ENCODE results near the gene TPCN1. TPM values are rescaled to one million over a fixed set of nuclear protein-coding genes. Genes with fewer than 3 reads are reported as not detected.

TPCN1 gene
- total and polyA plus RNA-seq, 2 of the 13 experiments (the other 11 are each of a cell fraction or from before 2014, with no cell fraction given), result 8.0 to 26.8 TPM

DNA sequence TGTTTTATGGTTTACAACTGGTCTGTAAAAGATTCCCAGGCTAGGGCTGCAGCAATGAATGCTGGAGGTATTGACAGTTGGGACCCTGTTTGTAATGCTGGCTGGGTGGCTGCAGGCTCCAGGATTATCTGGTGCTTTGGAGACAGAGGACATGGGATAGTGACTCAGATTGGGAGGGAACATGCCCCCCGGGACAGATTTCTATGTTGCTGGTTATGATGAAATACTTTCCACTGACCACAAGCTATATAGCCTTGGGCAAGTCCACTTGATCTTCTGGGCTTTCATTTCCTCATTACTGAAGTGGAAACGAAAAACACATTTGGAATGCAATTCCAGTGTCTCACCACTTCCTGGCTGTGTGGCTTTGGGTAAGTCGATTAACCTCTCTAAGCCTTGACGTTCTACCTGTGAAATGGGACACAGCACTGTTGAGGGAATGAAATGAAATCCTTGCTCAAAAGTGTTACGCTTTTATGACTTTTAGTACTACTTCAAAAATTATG lies 6.3 kb upstream of the TPCN1 start (continued):
- no peak for TF ChIP-seq MEIS1 (CRISPR knock-in tag; IDR thresholded peaks at IDR 0.05; ENCODE audit: borderline replicate concordance)
- no peak for TF ChIP-seq ZNF224 (CRISPR knock-in tag; IDR thresholded peaks at IDR 0.05)
- TF ChIP-seq ZNF484 (CRISPR knock-in tag; IDR thresholded peaks at IDR 0.05; ENCODE audit: borderline replicate concordance, low read depth), result no peak
- no peak for TF ChIP-seq CBX2 (IDR thresholded peaks at IDR 0.05; ENCODE audit: low read depth, low read length)
- TF ChIP-seq CBX2 (CRISPR knock-in tag; IDR thresholded peaks at IDR 0.05; ENCODE audit: low read depth), result no peak
- TF ChIP-seq, protein P1, sequence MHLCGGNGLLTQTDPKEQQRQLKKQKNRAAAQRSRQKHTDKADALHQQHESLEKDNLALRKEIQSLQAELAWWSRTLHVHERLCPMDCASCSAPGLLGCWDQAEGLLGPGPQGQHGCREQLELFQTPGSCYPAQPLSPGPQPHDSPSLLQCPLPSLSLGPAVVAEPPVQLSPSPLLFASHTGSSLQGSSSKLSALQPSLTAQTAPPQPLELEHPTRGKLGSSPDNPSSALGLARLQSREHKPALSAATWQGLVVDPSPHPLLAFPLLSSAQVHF (CRISPR knock-in tag; IDR thresholded peaks at IDR 0.05), result no peak
- no peak for TF ChIP-seq NONO (IDR thresholded peaks at IDR 0.05)
- no peak for TF ChIP-seq NONO (CRISPR knock-in tag; conservative IDR thresholded peaks at IDR 0.05)
- no peak for TF ChIP-seq MZF1 (CRISPR knock-in tag; IDR thresholded peaks at IDR 0.05; ENCODE audit: borderline replicate concordance)
- no peak for TF ChIP-seq MYNN (CRISPR knock-in tag; IDR thresholded peaks at IDR 0.05; ENCODE audit: low read depth)
- TF ChIP-seq NR2F6 (IDR thresholded peaks at IDR 0.05), result no peak
- no peak for TF ChIP-seq NR2F6 (CRISPR knock-in tag; IDR thresholded peaks at IDR 0.05)
- TF ChIP-seq ZNF768 (CRISPR knock-in tag; IDR thresholded peaks at IDR 0.05), result peak; percentile 89; the same call in 1 of the 2 replicates
- TF ChIP-seq, protein P2, sequence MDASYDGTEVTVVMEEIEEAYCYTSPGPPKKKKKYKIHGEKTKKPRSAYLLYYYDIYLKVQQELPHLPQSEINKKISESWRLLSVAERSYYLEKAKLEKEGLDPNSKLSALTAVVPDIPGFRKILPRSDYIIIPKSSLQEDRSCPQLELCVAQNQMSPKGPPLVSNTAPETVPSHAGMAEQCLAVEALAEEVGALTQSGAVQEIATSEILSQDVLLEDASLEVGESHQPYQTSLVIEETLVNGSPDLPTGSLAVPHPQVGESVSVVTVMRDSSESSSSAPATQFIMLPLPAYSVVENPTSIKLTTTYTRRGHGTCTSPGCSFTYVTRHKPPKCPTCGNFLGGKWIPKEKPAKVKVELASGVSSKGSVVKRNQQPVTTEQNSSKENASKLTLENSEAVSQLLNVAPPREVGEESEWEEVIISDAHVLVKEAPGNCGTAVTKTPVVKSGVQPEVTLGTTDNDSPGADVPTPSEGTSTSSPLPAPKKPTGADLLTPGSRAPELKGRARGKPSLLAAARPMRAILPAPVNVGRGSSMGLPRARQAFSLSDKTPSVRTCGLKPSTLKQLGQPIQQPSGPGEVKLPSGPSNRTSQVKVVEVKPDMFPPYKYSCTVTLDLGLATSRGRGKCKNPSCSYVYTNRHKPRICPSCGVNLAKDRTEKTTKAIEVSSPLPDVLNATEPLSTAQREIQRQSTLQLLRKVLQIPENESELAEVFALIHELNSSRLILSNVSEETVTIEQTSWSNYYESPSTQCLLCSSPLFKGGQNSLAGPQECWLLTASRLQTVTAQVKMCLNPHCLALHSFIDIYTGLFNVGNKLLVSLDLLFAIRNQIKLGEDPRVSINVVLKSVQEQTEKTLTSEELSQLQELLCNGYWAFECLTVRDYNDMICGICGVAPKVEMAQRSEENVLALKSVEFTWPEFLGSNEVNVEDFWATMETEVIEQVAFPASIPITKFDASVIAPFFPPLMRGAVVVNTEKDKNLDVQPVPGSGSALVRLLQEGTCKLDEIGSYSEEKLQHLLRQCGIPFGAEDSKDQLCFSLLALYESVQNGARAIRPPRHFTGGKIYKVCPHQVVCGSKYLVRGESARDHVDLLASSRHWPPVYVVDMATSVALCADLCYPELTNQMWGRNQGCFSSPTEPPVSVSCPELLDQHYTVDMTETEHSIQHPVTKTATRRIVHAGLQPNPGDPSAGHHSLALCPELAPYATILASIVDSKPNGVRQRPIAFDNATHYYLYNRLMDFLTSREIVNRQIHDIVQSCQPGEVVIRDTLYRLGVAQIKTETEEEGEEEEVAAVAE (CRISPR knock-in tag; IDR thresholded peaks at IDR 0.05; ENCODE audit: borderline replicate concordance), result no peak
- TF ChIP-seq ZZZ3 (CRISPR knock-in tag; IDR thresholded peaks at IDR 0.05; ENCODE audit: borderline replicate concordance), result no peak
- TF ChIP-seq ZNF572 (CRISPR knock-in tag; IDR thresholded peaks at IDR 0.05), result no peak
- TF ChIP-seq, protein P3, sequence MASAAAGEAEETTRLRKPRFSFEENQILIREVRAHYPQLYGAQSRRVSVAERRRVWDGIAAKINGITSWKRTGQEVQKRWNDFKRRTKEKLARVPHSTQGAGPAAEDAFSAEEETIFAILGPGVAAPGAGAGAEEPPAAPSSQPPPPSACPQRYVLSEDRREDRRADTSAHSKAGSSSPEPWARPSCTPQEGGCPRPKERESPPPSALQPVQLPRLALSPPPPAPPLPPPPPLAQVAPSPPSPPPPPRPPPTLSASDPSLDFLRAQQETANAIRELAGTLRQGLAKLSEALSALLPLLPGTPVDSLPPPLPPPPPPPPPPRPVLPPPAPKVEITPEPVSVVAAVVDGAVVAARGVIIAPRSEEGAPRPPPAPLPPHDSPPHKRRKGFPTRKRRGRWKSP (CRISPR knock-in tag; IDR thresholded peaks at IDR 0.05), result no peak
- TF ChIP-seq ZNF460 (CRISPR knock-in tag; IDR thresholded peaks at IDR 0.05; ENCODE audit: borderline replicate concordance), result no peak
- TF ChIP-seq, protein P4, sequence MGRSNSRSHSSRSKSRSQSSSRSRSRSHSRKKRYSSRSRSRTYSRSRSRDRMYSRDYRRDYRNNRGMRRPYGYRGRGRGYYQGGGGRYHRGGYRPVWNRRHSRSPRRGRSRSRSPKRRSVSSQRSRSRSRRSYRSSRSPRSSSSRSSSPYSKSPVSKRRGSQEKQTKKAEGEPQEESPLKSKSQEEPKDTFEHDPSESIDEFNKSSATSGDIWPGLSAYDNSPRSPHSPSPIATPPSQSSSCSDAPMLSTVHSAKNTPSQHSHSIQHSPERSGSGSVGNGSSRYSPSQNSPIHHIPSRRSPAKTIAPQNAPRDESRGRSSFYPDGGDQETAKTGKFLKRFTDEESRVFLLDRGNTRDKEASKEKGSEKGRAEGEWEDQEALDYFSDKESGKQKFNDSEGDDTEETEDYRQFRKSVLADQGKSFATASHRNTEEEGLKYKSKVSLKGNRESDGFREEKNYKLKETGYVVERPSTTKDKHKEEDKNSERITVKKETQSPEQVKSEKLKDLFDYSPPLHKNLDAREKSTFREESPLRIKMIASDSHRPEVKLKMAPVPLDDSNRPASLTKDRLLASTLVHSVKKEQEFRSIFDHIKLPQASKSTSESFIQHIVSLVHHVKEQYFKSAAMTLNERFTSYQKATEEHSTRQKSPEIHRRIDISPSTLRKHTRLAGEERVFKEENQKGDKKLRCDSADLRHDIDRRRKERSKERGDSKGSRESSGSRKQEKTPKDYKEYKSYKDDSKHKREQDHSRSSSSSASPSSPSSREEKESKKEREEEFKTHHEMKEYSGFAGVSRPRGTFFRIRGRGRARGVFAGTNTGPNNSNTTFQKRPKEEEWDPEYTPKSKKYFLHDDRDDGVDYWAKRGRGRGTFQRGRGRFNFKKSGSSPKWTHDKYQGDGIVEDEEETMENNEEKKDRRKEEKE (IDR thresholded peaks at IDR 0.05), result no peak
- TF ChIP-seq REPIN1 (CRISPR knock-in tag; IDR thresholded peaks at IDR 0.05; ENCODE audit: borderline replicate concordance, low read depth), result no peak
- TF ChIP-seq GTF3A (CRISPR knock-in tag; conservative IDR thresholded peaks at IDR 0.05), result no peak
- TF ChIP-seq ZFAT (CRISPR knock-in tag; conservative IDR thresholded peaks at IDR 0.05), result no peak
